SK-N-SH treated with all-trans-retinoic acid at 6 μM for 48 hours (cell line): ENCODE data around the gene SPCS2.

Experiments
- GLIS3 ChIP-seq: fragments of 250-450 bp; sonication (Bioruptor Pico); IDR thresholded peaks from 2 replicates; pipeline ENCODE4 v1.5.0; 2020; ENCODE audit warnings: mild to moderate bottlenecking, moderate library complexity
- TSHZ2 ChIP-seq: fragments of 250-450 bp; sonication (Bioruptor Pico); IDR thresholded peaks from 2 replicates; pipeline ENCODE4 v1.5.0; 2020; ENCODE audit warnings: mild to moderate bottlenecking, moderate library complexity
- ZFP30 ChIP-seq: fragments of 450-650 bp; formaldehyde crosslinking; IDR thresholded peaks from 2 replicates; pipeline ENCODE4 v1.5.0; 2022; ENCODE audit warnings: mild to moderate bottlenecking, moderate library complexity
- ZNF70 ChIP-seq: fragments of 450-650 bp; formaldehyde crosslinking; IDR thresholded peaks from 2 replicates; pipeline ENCODE4 v1.5.0; 2020; ENCODE audit warnings: mild to moderate bottlenecking, moderate library complexity
- ZNF8 ChIP-seq: fragments of 450-650 bp; formaldehyde crosslinking; IDR thresholded peaks from 2 replicates; pipeline ENCODE4 v1.5.0; 2020; ENCODE audit warnings: mild to moderate bottlenecking, moderate library complexity

GRCh38 chr11:75014129-75014528 is 65.1 kb downstream of the SPCS2 start:
- no peak for TF ChIP-seq ZFP30 (CRISPR knock-in tag)
- no peak for TF ChIP-seq ZNF8 (CRISPR knock-in tag)
- TF ChIP-seq GLIS3: no peak
- no peak for TF ChIP-seq TSHZ2 (CRISPR knock-in tag)
- TF ChIP-seq ZNF70 (CRISPR knock-in tag): no peak
